Stimulated activated naive CD8-positive, alpha-beta T cell treated with anti-CD3 and anti-CD28 coated beads, Interleukin-15, amount 100 ng/mL, for 72 hours (primary cell): ENCODE results near the gene ZC3H15.
A peak's percentile ranks its signal among the peaks of the same experiment; 100 is the strongest.

Experiments
- ATAC-seq: fragments of 150-1000 bp; cut with Tn5 transposase; 2 replicates; pipeline ENCODE4 v1.10.0; 2021; ENCODE audit warnings: mild to moderate bottlenecking, moderate library complexity
- DNase-seq, 2 donors: peaks; one replicate each; pipeline ENCODE4 v3.0.0; 2021 to 2022
- H3K27ac Mint-ChIP-seq, 2 donors: one replicate each; pipeline ENCODE4 v1.8.0; 2022; ENCODE audit warnings: mild to moderate bottlenecking in 2 of 2, mixed read lengths in 2 of 2, moderate library complexity in 2 of 2
- H3K27me3 Mint-ChIP-seq: one replicate; pipeline ENCODE4 v1.8.0; 2022; ENCODE audit warnings: mixed read lengths
- H3K4me1 Mint-ChIP-seq: one replicate; pipeline ENCODE4 v1.8.0; 2022; ENCODE audit warnings: mild to moderate bottlenecking, mixed read lengths
- H3K4me3 Mint-ChIP-seq, 2 donors: one replicate each; pipeline ENCODE4 v1.8.0; 2022; ENCODE audit warnings: mild to moderate bottlenecking in 2 of 2, mixed read lengths in 2 of 2, moderate library complexity in 1 of 2
- H3K9me3 Mint-ChIP-seq, 2 donors: one replicate each; pipeline ENCODE4 v1.8.0; 2022; ENCODE audit warnings: mixed read lengths in 2 of 2

The ZC3H15 gene

GRCh38 chr2:186477790-186478189, 8.3 kb upstream of the ZC3H15 start:
- no peak overlapping the region for H3K27ac Mint-ChIP-seq
- H3K4me3 Mint-ChIP-seq = no peak overlapping the region
- DNase-seq (no peak), ATAC-seq (no peak)
- no peaks in the 10 kb centered on the region for H3K27me3 Mint-ChIP-seq
- peaks cover 6% of the 10 kb centered on the region for H3K4me1 Mint-ChIP-seq
- no peaks in the 10 kb centered on the region for H3K9me3 Mint-ChIP-seq

GRCh38 chr2:186480991-186481390, 5.1 kb upstream of the ZC3H15 start:
- Mint-ChIP-seq H3K4me3 (no peak overlapping the region), H3K27me3 (no peaks in the 10 kb centered on the region), H3K4me1 (peaks cover 25% of the 10 kb centered on the region), H3K9me3 (no peaks in the 10 kb centered on the region), H3K27ac (no peak overlapping the region)
- ATAC-seq (no peak), DNase-seq (no peak)

GRCh38 chr2:186484062-186484735, 1.9 kb upstream of the ZC3H15 start:
- Mint-ChIP-seq H3K27me3 (no peaks in the 10 kb centered on the region), H3K9me3 (no peaks in the 10 kb centered on the region), H3K4me3 (peak overlapping the region; percentile 74 to 93), H3K4me1 (peaks cover 38% of the 10 kb centered on the region), H3K27ac (no peak overlapping the region)
- no peak for DNase-seq
- ATAC-seq = no peak

GRCh38 chr2:186485576-186485870, 537 bp upstream of the ZC3H15 start:
- H3K27me3 Mint-ChIP-seq = no peaks in the 10 kb centered on the region
- no peaks in the 10 kb centered on the region for H3K9me3 Mint-ChIP-seq
- ATAC-seq (no peak), DNase-seq (no peak)
- H3K4me3 Mint-ChIP-seq = peak overlapping the region; percentile 93 to 95
- H3K27ac Mint-ChIP-seq = peak overlapping the region; percentile 98 to 100
- peaks cover 51% of the 10 kb centered on the region for H3K4me1 Mint-ChIP-seq

GRCh38 chr2:186486651-186487647, 889 bp downstream of the ZC3H15 start:
- H3K9me3 Mint-ChIP-seq = no peaks in the 10 kb centered on the region
- H3K4me3 Mint-ChIP-seq = peak overlapping the region; percentile 93 to 95
- ATAC-seq (peak; percentile 14), DNase-seq (peak in 1 of 2 donors; percentile 64)
- H3K27ac Mint-ChIP-seq = peak overlapping the region; percentile 98 to 100
- H3K27me3 Mint-ChIP-seq = no peaks in the 10 kb centered on the region
- peaks cover 66% of the 10 kb centered on the region for H3K4me1 Mint-ChIP-seq

GRCh38 chr2:186493564-186494085, 7.6 kb downstream of the ZC3H15 start:
- H3K9me3 Mint-ChIP-seq = no peaks in the 10 kb centered on the region
- peaks cover 65% of the 10 kb centered on the region for H3K4me1 Mint-ChIP-seq
- H3K27ac Mint-ChIP-seq = peak overlapping the region; percentile 9 to 68
- ATAC-seq (no peak), DNase-seq (no peak)
- no peaks in the 10 kb centered on the region for H3K27me3 Mint-ChIP-seq
- no peak overlapping the region for H3K4me3 Mint-ChIP-seq

GRCh38 chr2:186496401-186496800, 10.3 kb downstream of the ZC3H15 start:
- DNase-seq (no peak), ATAC-seq (no peak)
- Mint-ChIP-seq H3K27ac (no peak overlapping the region), H3K9me3 (no peaks in the 10 kb centered on the region), H3K27me3 (no peaks in the 10 kb centered on the region), H3K4me3 (no peak overlapping the region), H3K4me1 (peaks cover 46% of the 10 kb centered on the region)

GRCh38 chr2:186497928-186498327, 11.9 kb downstream of the ZC3H15 start:
- Mint-ChIP-seq H3K9me3 (no peaks in the 10 kb centered on the region), H3K27ac (no peak overlapping the region), H3K4me3 (no peak overlapping the region), H3K4me1 (peaks cover 31% of the 10 kb centered on the region), H3K27me3 (no peaks in the 10 kb centered on the region)
- ATAC-seq (no peak), DNase-seq (no peak)

GRCh38 chr2:186498834-186499233, 12.8 kb downstream of the ZC3H15 start:
- Mint-ChIP-seq H3K4me1 (peaks cover 24% of the 10 kb centered on the region), H3K27ac (peak overlapping the region; percentile 21 to 54), H3K27me3 (no peaks in the 10 kb centered on the region), H3K9me3 (no peaks in the 10 kb centered on the region), H3K4me3 (no peak overlapping the region)
- no peak for ATAC-seq
- no peak for DNase-seq

- peak; percentile 31 for ATAC-seq
- Mint-ChIP-seq H3K27ac (no peak overlapping the region), H3K4me3 (no peak overlapping the region), H3K9me3 (no peaks in the 10 kb centered on the region), H3K27me3 (no peaks in the 10 kb centered on the region), H3K4me1 (peaks cover 11% of the 10 kb centered on the region)
- DNase-seq = no peak
Observed at GRCh38 chr2:186503827-186504606, 18.0 kb downstream of the ZC3H15 start.

GRCh38 chr2:186508263-186508662, 22.2 kb downstream of the ZC3H15 start:
- H3K9me3 Mint-ChIP-seq = no peaks in the 10 kb centered on the region
- DNase-seq = no peak
- peaks cover 6% of the 10 kb centered on the region for H3K4me1 Mint-ChIP-seq
- H3K4me3 Mint-ChIP-seq = no peak overlapping the region
- H3K27me3 Mint-ChIP-seq = no peaks in the 10 kb centered on the region
- no peak overlapping the region for H3K27ac Mint-ChIP-seq
- ATAC-seq = no peak

GRCh38 chr2:186515376-186515775, 29.3 kb downstream of the ZC3H15 start:
- Mint-ChIP-seq H3K9me3 (no peaks in the 10 kb centered on the region), H3K4me3 (no peak overlapping the region), H3K27ac (no peak overlapping the region), H3K27me3 (no peaks in the 10 kb centered on the region), H3K4me1 (no peaks in the 10 kb centered on the region)
- DNase-seq = no peak
- no peak for ATAC-seq

GRCh38 chr2:186516396-186516795, 30.3 kb downstream of the ZC3H15 start:
- H3K27me3 Mint-ChIP-seq = no peaks in the 10 kb centered on the region

GRCh38 chr2:186517090-186517489, 31.0 kb downstream of the ZC3H15 start:
- no peaks in the 10 kb centered on the region for H3K4me1 Mint-ChIP-seq
- peaks cover 0 to 8% of the 10 kb centered on the region in 2 donors for H3K9me3 Mint-ChIP-seq
- no peak for ATAC-seq
- no peak overlapping the region for H3K27ac Mint-ChIP-seq
- H3K27me3 Mint-ChIP-seq = no peaks in the 10 kb centered on the region
- DNase-seq = no peak
- no peak overlapping the region for H3K4me3 Mint-ChIP-seq

More at GRCh38 chr2:186516396-186516795, 30.3 kb downstream of the ZC3H15 start:
- H3K27ac Mint-ChIP-seq = no peak overlapping the region
- no peak overlapping the region for H3K4me3 Mint-ChIP-seq
- no peaks in the 10 kb centered on the region for H3K4me1 Mint-ChIP-seq
- no peak for DNase-seq
- peaks cover 0 to 8% of the 10 kb centered on the region in 2 donors for H3K9me3 Mint-ChIP-seq
- ATAC-seq = no peak

GRCh38 chr2:186518291-186518690, 32.2 kb downstream of the ZC3H15 start:
- Mint-ChIP-seq H3K27me3 (no peaks in the 10 kb centered on the region), H3K27ac (peak overlapping the region in 1 of 2 donors; percentile 86), H3K4me1 (no peaks in the 10 kb centered on the region), H3K9me3 (peaks cover 0 to 8% of the 10 kb centered on the region in 2 donors), H3K4me3 (no peak overlapping the region)
- ATAC-seq = no peak
- no peak for DNase-seq
